ENCODE measurements around the gene ATG4D. TPM values are rescaled to one million over a fixed set of nuclear protein-coding genes. Genes with fewer than 3 reads are reported as not detected.

The ATG4D gene
- total RNA-seq, 1 experiment from 2014 or later: 59.4 TPM

- TF ChIP-seq NR2C2 (CRISPR knock-in tag; IDR thresholded peaks at IDR 0.05) (no peak), GTF2I (CRISPR knock-in tag; conservative IDR thresholded peaks at IDR 0.05) (no peak), E2F5 (CRISPR knock-in tag; IDR thresholded peaks at IDR 0.05) (no peak), IRF2 (CRISPR knock-in tag; IDR thresholded peaks at IDR 0.05; ENCODE audit: borderline replicate concordance, low read depth) (no peak), USF2 (CRISPR knock-in tag; IDR thresholded peaks at IDR 0.05) (no peak), ZNF263 (CRISPR knock-in tag; IDR thresholded peaks at IDR 0.05; ENCODE audit: low read depth) (no peak), ZNF416 (CRISPR knock-in tag; IDR thresholded peaks at IDR 0.05) (no peak), NR3C1 (CRISPR knock-in tag; conservative IDR thresholded peaks at IDR 0.05; ENCODE audit: low read depth) (no peak), TP53 (CRISPR knock-in tag; IDR thresholded peaks at IDR 0.05) (no peak), KAT7 (CRISPR knock-in tag; IDR thresholded peaks at IDR 0.05; ENCODE audit: borderline replicate concordance) (no peak)
- TF ChIP-seq, protein P1, sequence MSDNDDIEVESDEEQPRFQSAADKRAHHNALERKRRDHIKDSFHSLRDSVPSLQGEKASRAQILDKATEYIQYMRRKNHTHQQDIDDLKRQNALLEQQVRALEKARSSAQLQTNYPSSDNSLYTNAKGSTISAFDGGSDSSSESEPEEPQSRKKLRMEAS (CRISPR knock-in tag; IDR thresholded peaks at IDR 0.05): no peak
- H3K4me1 Mint-ChIP-seq: no peaks in the 10 kb centered on the region
- H3K9me3 Mint-ChIP-seq: no peaks in the 10 kb centered on the region
- peaks cover 48% of the 10 kb centered on the region for H3K36me3 Mint-ChIP-seq
- H3K27me3 Mint-ChIP-seq (ENCODE audit: low read depth): no peaks in the 10 kb centered on the region
- ATAC-seq (no peak), DNase-seq (ENCODE audit: low spot score) (no peak)
- H3K27ac Mint-ChIP-seq: no peak overlapping the region
- ChIA-PET CTCF (interaction anchor here (0.6 to 0.7 kb wide), 2 partner anchors 154 to 314 kb away, joined by 3 to 4 read pairs; partner anchors contain the start of gene CDC37), POLR2A (interaction anchor here (0.6 kb wide), 1 partner anchor 110 kb away, joined by 4 read pairs; no protein-coding TSS in a partner anchor)
- H3K4me3 Mint-ChIP-seq: no peak overlapping the region
Observed at GRCh38 chr19:10557603-10558197, 14.0 kb downstream of the ATG4D start.

GRCh38 chr19:10560154-10560553 lies 16.4 kb downstream of the ATG4D start:
- TF ChIP-seq ZNF138 (CRISPR knock-in tag; conservative IDR thresholded peaks at IDR 0.05): no peak
- TF ChIP-seq GTF2I (CRISPR knock-in tag; conservative IDR thresholded peaks at IDR 0.05): no peak
- TF ChIP-seq RELA (CRISPR knock-in tag; IDR thresholded peaks at IDR 0.05; ENCODE audit: borderline replicate concordance): no peak
- TF ChIP-seq ZNF263 (CRISPR knock-in tag; IDR thresholded peaks at IDR 0.05; ENCODE audit: low read depth): no peak
- TF ChIP-seq, protein P2, sequence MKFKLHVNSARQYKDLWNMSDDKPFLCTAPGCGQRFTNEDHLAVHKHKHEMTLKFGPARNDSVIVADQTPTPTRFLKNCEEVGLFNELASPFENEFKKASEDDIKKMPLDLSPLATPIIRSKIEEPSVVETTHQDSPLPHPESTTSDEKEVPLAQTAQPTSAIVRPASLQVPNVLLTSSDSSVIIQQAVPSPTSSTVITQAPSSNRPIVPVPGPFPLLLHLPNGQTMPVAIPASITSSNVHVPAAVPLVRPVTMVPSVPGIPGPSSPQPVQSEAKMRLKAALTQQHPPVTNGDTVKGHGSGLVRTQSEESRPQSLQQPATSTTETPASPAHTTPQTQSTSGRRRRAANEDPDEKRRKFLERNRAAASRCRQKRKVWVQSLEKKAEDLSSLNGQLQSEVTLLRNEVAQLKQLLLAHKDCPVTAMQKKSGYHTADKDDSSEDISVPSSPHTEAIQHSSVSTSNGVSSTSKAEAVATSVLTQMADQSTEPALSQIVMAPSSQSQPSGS (CRISPR knock-in tag; IDR thresholded peaks at IDR 0.05; ENCODE audit: borderline replicate concordance, low read depth): no peak
- no peak for TF ChIP-seq ETV6 (CRISPR knock-in tag; IDR thresholded peaks at IDR 0.05)
- TF ChIP-seq TEAD4 (CRISPR knock-in tag; IDR thresholded peaks at IDR 0.05): no peak
- TF ChIP-seq USF1 (CRISPR knock-in tag; IDR thresholded peaks at IDR 0.05): no peak
- no peak for TF ChIP-seq PRDM15 (CRISPR knock-in tag; IDR thresholded peaks at IDR 0.05)
- no peak for TF ChIP-seq JAZF1 (CRISPR knock-in tag; IDR thresholded peaks at IDR 0.05)
- Mint-ChIP-seq H3K9me3 (no peaks in the 10 kb centered on the region), H3K36me3 (peaks cover 39% of the 10 kb centered on the region), H3K4me3 (no peak overlapping the region), H3K27ac (no peak overlapping the region), H3K4me1 (peaks cover 8% of the 10 kb centered on the region), H3K27me3 (ENCODE audit: low read depth) (no peaks in the 10 kb centered on the region)
- no peak for DNase-seq (ENCODE audit: low spot score)
- ChIA-PET POLR2A (no interaction called here), CTCF (no interaction called here)
- ATAC-seq: no peak
